IMR-90 (cell line): ENCODE data around the gene ZNF563. TPM values are rescaled to one million over a fixed set of nuclear protein-coding genes. Genes with fewer than 3 reads are reported as not detected.

Experiments used
- ATAC-seq: fragments of 200-7000 bp; cut with Tn5 transposase; 2 replicates; pipeline ENCODE4 v1.9.1; 2020; ENCODE audit warnings: low read depth, mild to moderate bottlenecking, moderate library complexity
- BruUV-seq: library from RNA; stranded (reverse); fragments of 400-500 nt; replicated peaks from 2 replicates; lab custom pipeline; 2021; lab: Mats Ljungman, UMichigan
- CTCF ChIA-PET: fragments of 300-600 bp; formaldehyde crosslinking; extraction: SDS; loops from one replicate; lab custom pipeline; 2021; ENCODE audit warnings: antibody characterized with exemption; lab: Yijun Ruan, JAX
- POLR2A ChIA-PET: fragments of 300-600 bp; sonication (Branson Sonifier 250); formaldehyde crosslinking; loops from one replicate; lab custom pipeline; 2022; ENCODE audit warnings: antibody characterized with exemption; ENCODE audit not compliant: unreplicated experiment; lab: Charles Lee
- DNase-seq: peaks from one replicate; pipeline ENCODE4 v3.0.0; 2013
- H2AFZ ChIP-seq: replicated peaks from 2 replicates; pipeline ENCODE3; 2013; ENCODE audit warnings: low read length, mild to moderate bottlenecking; ENCODE audit not compliant: poor library complexity
- H2AK5ac ChIP-seq: 2 replicates; pipeline ENCODE4 v1.6.1; 2013; ENCODE audit warnings: low read depth, low read length, inconsistent platforms
- H2AK9ac ChIP-seq: replicated peaks from 2 replicates; pipeline ENCODE3; 2013; ENCODE audit warnings: mild to moderate bottlenecking, low read depth, low read length, moderate library complexity; ENCODE audit not compliant: poor library complexity
- H2BK120ac ChIP-seq: 2 replicates; pipeline ENCODE4 v1.6.1; 2013; ENCODE audit warnings: low read depth, low read length, inconsistent platforms
- H2BK15ac ChIP-seq: 3 replicates; pipeline ENCODE4 v1.6.1; 2013; ENCODE audit warnings: low read depth, low read length, inconsistent platforms
- H2BK20ac ChIP-seq: 2 replicates; pipeline ENCODE4 v1.6.1; 2013; ENCODE audit warnings: low read depth, mild to moderate bottlenecking, inconsistent platforms, low read length, moderate library complexity
- H2BK5ac ChIP-seq: 2 replicates; pipeline ENCODE4 v1.6.1; 2013; ENCODE audit warnings: mild to moderate bottlenecking, low read depth, low read length, inconsistent platforms; ENCODE audit not compliant: poor library complexity, severe bottlenecking
- H3K14ac ChIP-seq: replicated peaks from 2 replicates; pipeline ENCODE4 v1.6.1; 2013; ENCODE audit warnings: low read depth, low read length, inconsistent platforms
- H3K18ac ChIP-seq: 2 replicates; pipeline ENCODE4 v1.6.1; 2013; ENCODE audit warnings: low read depth, low read length, control low read depth
- H3K23ac ChIP-seq: 2 replicates; pipeline ENCODE4 v1.6.1; 2013; ENCODE audit warnings: low read depth, low read length, inconsistent platforms
- H3K27ac ChIP-seq: 2 replicates; pipeline ENCODE4 v1.5.1; 2013; ENCODE audit warnings: mild to moderate bottlenecking, control low read depth, low read length; ENCODE audit not compliant: insufficient read depth
- H3K27me3 ChIP-seq: 2 replicates; pipeline ENCODE4 v1.6.1; 2013; ENCODE audit warnings: low read length; ENCODE audit not compliant: control insufficient read depth, insufficient read depth
- H3K36me3 ChIP-seq: 2 replicates; pipeline ENCODE4 v1.6.1; 2013; ENCODE audit warnings: low read length, mixed read lengths; ENCODE audit not compliant: control insufficient read depth, insufficient read depth
- H3K4ac ChIP-seq: 2 replicates; pipeline ENCODE4 v1.6.1; 2013; ENCODE audit warnings: low read depth, low read length, inconsistent platforms
- H3K4me1 ChIP-seq: 2 replicates; pipeline ENCODE4 v1.6.1; 2013; ENCODE audit warnings: low read length, mixed read lengths; ENCODE audit not compliant: control insufficient read depth, insufficient read depth
- H3K4me2 ChIP-seq: 2 replicates; pipeline ENCODE4 v1.6.1; 2013; ENCODE audit warnings: low read depth, mild to moderate bottlenecking, control low read depth, low read length, moderate library complexity
- H3K4me3 ChIP-seq: 2 replicates; pipeline ENCODE4 v1.5.1; 2013; ENCODE audit warnings: low read depth, mild to moderate bottlenecking, control low read depth, low read length, moderate library complexity; ENCODE audit not compliant: insufficient read depth
- H3K56ac ChIP-seq: 2 replicates; pipeline ENCODE4 v1.6.1; 2013; ENCODE audit warnings: low read length, inconsistent platforms; ENCODE audit not compliant: insufficient read depth; ENCODE audit errors: extremely low read depth
- H3K79me1 ChIP-seq, 2 experiments: 2 replicates each; pipeline ENCODE4 v1.6.1; 2013; ENCODE audit warnings: low read length in 2 of 2, inconsistent platforms in 1 of 2, low read depth in 1 of 2
- H3K9ac ChIP-seq: 2 replicates; pipeline ENCODE4 v1.6.1; 2013; ENCODE audit warnings: low read depth, low read length, control low read depth
- H3K9me1 ChIP-seq: 2 replicates; pipeline ENCODE4 v1.6.1; 2013; ENCODE audit warnings: low read length, inconsistent platforms; ENCODE audit not compliant: insufficient read depth
- H3K9me3 ChIP-seq: 2 replicates; pipeline ENCODE4 v1.6.1; 2013; ENCODE audit warnings: low read length; ENCODE audit not compliant: control insufficient read depth, insufficient read depth
- H4K20me1 ChIP-seq: 2 replicates; pipeline ENCODE4 v1.6.1; 2013; ENCODE audit warnings: low read length, inconsistent platforms; ENCODE audit not compliant: insufficient read depth
- H4K5ac ChIP-seq: 2 replicates; pipeline ENCODE4 v1.6.1; 2013; ENCODE audit warnings: mild to moderate bottlenecking, low read depth, low read length, control low read depth
- H4K8ac ChIP-seq, 2 experiments: 2 replicates each; pipeline ENCODE4 v1.6.1; 2013; ENCODE audit warnings: low read depth in 2 of 2, low read length in 2 of 2, control low read depth in 1 of 2, inconsistent platforms in 1 of 2
- H4K91ac ChIP-seq: 2 replicates; pipeline ENCODE4 v1.6.1; 2013; ENCODE audit warnings: low read depth, low read length, inconsistent platforms; ENCODE audit not compliant: insufficient read depth
- BHLHE40 ChIP-seq: fragments of 150-350 bp; IDR thresholded peaks from 2 replicates; pipeline ENCODE4 v1.6.1; 2016; ENCODE audit warnings: mild to moderate bottlenecking, low read depth, low read length
- CEBPB ChIP-seq: IDR thresholded peaks from 2 replicates; pipeline ENCODE4 v1.6.1; 2012; ENCODE audit warnings: low read depth, low read length, improper control_type of control experiment
- CHD1 ChIP-seq: IDR thresholded peaks from 2 replicates; pipeline ENCODE4 v1.6.1; 2012; ENCODE audit warnings: low read depth, low read length, improper control_type of control experiment
- CTCF ChIP-seq: conservative IDR thresholded peaks from 2 replicates; pipeline ENCODE4 v1.5.1; 2012; ENCODE audit warnings: mild to moderate bottlenecking, low read depth, low read length, improper control_type of control experiment
- ELK1 ChIP-seq: fragments of 150-350 bp; IDR thresholded peaks from 2 replicates; pipeline ENCODE4 v1.6.1; 2016; ENCODE audit warnings: low read depth, mild to moderate bottlenecking, low read length, moderate library complexity, borderline replicate concordance
- FOS ChIP-seq: fragments of 150-350 bp; IDR thresholded peaks from 2 replicates; pipeline ENCODE4 v1.6.1; 2016; ENCODE audit warnings: low read depth, low read length
- MAFK ChIP-seq: IDR thresholded peaks from 2 replicates; pipeline ENCODE4 v1.6.1; 2012; ENCODE audit warnings: low read depth, low read length, improper control_type of control experiment
- MAZ ChIP-seq: IDR thresholded peaks from 2 replicates; pipeline ENCODE4 v1.6.1; 2012; ENCODE audit warnings: low read depth, mild to moderate bottlenecking, low read length, improper control_type of control experiment, moderate library complexity, borderline replicate concordance
- POLR2A ChIP-seq: IDR thresholded peaks from 2 replicates; pipeline ENCODE4 v1.6.1; 2012; ENCODE audit warnings: mild to moderate bottlenecking, low read depth, low read length
- RAD21 ChIP-seq: IDR thresholded peaks from 2 replicates; pipeline ENCODE4 v1.6.1; 2012; ENCODE audit warnings: low read length, improper control_type of control experiment
- RCOR1 ChIP-seq: IDR thresholded peaks from 2 replicates; pipeline ENCODE4 v1.6.1; 2012; ENCODE audit warnings: mild to moderate bottlenecking, low read length, improper control_type of control experiment; ENCODE audit not compliant: insufficient replicate concordance
- RFX5 ChIP-seq: IDR thresholded peaks from 2 replicates; pipeline ENCODE4 v1.8.0; 2012; ENCODE audit warnings: low read depth, mild to moderate bottlenecking, low read length, moderate library complexity
- SMC3 ChIP-seq: fragments of 150-350 bp; IDR thresholded peaks from 2 replicates; pipeline ENCODE4 v1.6.1; 2016; ENCODE audit warnings: low read depth, mild to moderate bottlenecking, antibody characterized with exemption, low read length, moderate library complexity
- WGBS, 2 experiments: methylation state at CpG; one replicate each; pipeline versions ENCODE4 v1.1.5 to v1.1.7; 2013; ENCODE audit warnings: missing lambda C conversion rate in 2 of 2; ENCODE audit not compliant: insufficient read length in 1 of 2; ENCODE audit errors: extremely low coverage in 2 of 2; 5-methylcytosine and 5-hydroxymethylcytosine counted together
- dilution Hi-C: fragments of 300-500 bp; cut with HindIII; formaldehyde crosslinking; loops from one replicate; pipeline ENCODE4 v1.14.3; 2018; ENCODE audit warnings: low sequenced_read_pairs; ENCODE audit not compliant: unreplicated experiment
- in situ Hi-C: fragments of 300-500 bp; cut with MboI; formaldehyde crosslinking; loops from 3 replicates; pipeline ENCODE4 v1.14.3; 2019; ENCODE audit warnings: low sequenced_read_pairs, inconsistent platforms, mixed read lengths
- intact Hi-C: fragments of 100-400 bp; cut with micrococcal nuclease; formaldehyde crosslinking; loops from 2 replicates; pipeline ENCODE4 v1.10.0; 2022
- polyA plus RNA-seq, 3 experiments: library from polyadenylated mRNA; depleted of rRNA; stranded (reverse); fragments of >200 nt; gene quantifications; 2 replicates each; pipeline ENCODE4 v1.2.3, GENCODE V29; 2012; ENCODE audit warnings: low replicate concordance in 1 of 3
- total RNA-seq: library from RNA; depleted of rRNA; stranded (reverse); fragments of >200 nt; gene quantifications from 2 replicates; pipeline ENCODE4 v1.2.3, GENCODE V29; 2012

Gene ZNF563
- total and polyA plus RNA-seq, 2 of the 4 experiments (the other 2 are of a cell fraction) = 1.3 to 2.0 TPM

- no peak overlapping the region for H3K4ac ChIP-seq
- intact Hi-C loops (no loop called here), dilution Hi-C loops (no loop called here), in situ Hi-C loops (no loop called here)
- no peak overlapping the region for H3K23ac ChIP-seq
- H4K8ac ChIP-seq = no peak overlapping the region
- no peak overlapping the region for H2BK120ac ChIP-seq
- peaks cover 7 to 22% of the 10 kb centered on the region in 2 experiments for H3K79me1 ChIP-seq
- H4K91ac ChIP-seq = no peak overlapping the region
- H3K4me2 ChIP-seq = no peak overlapping the region
- no peak overlapping the region for H2BK5ac ChIP-seq
- 86% methylated on average over 1 of the region's 1 CpG; no CpG with 5 or more reads in 1 of the 2 experiments for WGBS, 2 experiments
- H3K18ac ChIP-seq = no peak overlapping the region
- peaks cover 7% of the 10 kb centered on the region; the same call in 1 of the 2 replicates for H3K36me3 ChIP-seq
- no peak overlapping the region for H2BK20ac ChIP-seq
- no peak overlapping the region for H3K56ac ChIP-seq
- H3K4me1 ChIP-seq = no peaks in the 10 kb centered on the region
- no peak overlapping the region for H2BK15ac ChIP-seq
- no peak overlapping the region for H3K14ac ChIP-seq
- H3K27ac ChIP-seq = no peak overlapping the region
- no peaks in the 10 kb centered on the region for H3K9me1 ChIP-seq
- H3K27me3 ChIP-seq = no peaks in the 10 kb centered on the region
- no peak for TF ChIP-seq RAD21
- TF ChIP-seq RCOR1 = no peak
- TF ChIP-seq MAFK = no peak
- TF ChIP-seq CTCF = no peak
- TF ChIP-seq BHLHE40 = no peak
- no peak for TF ChIP-seq SMC3
- no peak for TF ChIP-seq CEBPB
- TF ChIP-seq POLR2A = no peak
- no peak for TF ChIP-seq ELK1
- TF ChIP-seq FOS = no peak
- TF ChIP-seq CHD1 = no peak
- TF ChIP-seq MAZ = no peak
- no peak for TF ChIP-seq RFX5
- ATAC-seq = no peak
- no peak overlapping the region for H4K5ac ChIP-seq
- no peak overlapping the region for H2AK9ac ChIP-seq
- H3K4me3 ChIP-seq = no peak overlapping the region
- no peak for DNase-seq
- no peak overlapping the region for H3K9ac ChIP-seq
- H2AFZ ChIP-seq = no peak overlapping the region
- no TSS peak for BruUV-seq
- ChIA-PET CTCF (no interaction called here), POLR2A (no interaction called here)
- no peaks in the 10 kb centered on the region for H4K20me1 ChIP-seq
- H3K9me3 ChIP-seq = peaks cover 10% of the 10 kb centered on the region
- H2AK5ac ChIP-seq = no peak overlapping the region
Observed at GRCh38 chr19:12287958-12288500, 45.4 kb downstream of the ZNF563 start.
